ENCODE data around the gene INAVA.
"Not testable (repeated sequence)": the region's sequence is repeated elsewhere in the genome, so short reads cannot be mapped to it uniquely, and the experiment has no call there.

The INAVA gene

GRCh38 chr1:200917291-200917817 lies 22.7 kb downstream of the INAVA start:
- H3K9ac ChIP-seq (ENCODE audit: low read length): no peak overlapping the region

DNA sequence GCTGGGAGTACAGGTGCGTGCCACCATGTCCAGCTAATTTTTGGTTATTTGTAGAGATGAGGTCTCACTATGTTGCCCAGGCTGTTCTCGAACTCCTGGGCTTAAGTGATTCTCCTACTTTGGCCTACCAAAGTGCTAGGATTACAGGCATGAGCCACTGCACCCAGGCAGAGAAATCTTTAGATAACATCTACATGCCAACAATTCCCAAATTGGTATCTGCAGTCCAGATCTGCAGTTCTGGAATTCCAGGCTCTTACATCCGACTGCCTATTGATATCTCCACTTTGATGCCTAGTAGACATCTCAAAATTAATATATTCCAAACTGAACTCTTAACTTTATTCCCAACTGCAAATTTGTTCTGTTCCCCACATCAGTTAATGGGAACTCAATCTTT lies 23.3 kb downstream of the INAVA start:
- Histone ChIP-seq H3K4me1 (ENCODE audit: control insufficient read depth, insufficient read depth, low read length) (no peaks in the 10 kb centered on the region), H3K27ac (ENCODE audit: low read depth, low read length) (no peak overlapping the region), H3K9ac (ENCODE audit: low read length) (no peak overlapping the region), H3K36me3 (ENCODE audit: control insufficient read depth, insufficient read depth, low read length) (no peaks in the 10 kb centered on the region), H3K4me3 (ENCODE audit: low read length) (no peak overlapping the region), H3K27me3 (ENCODE audit: control insufficient read depth, insufficient read depth, low read length) (no peaks in the 10 kb centered on the region)

More at GRCh38 chr1:200917291-200917817, 22.7 kb downstream of the INAVA start:
- Histone ChIP-seq H3K4me3 (ENCODE audit: low read length) (no peak overlapping the region), H3K4me1 (ENCODE audit: control insufficient read depth, insufficient read depth, low read length) (no peaks in the 10 kb centered on the region), H3K27me3 (ENCODE audit: control insufficient read depth, insufficient read depth, low read length) (no peaks in the 10 kb centered on the region), H3K27ac (ENCODE audit: low read depth, low read length) (no peak overlapping the region), H3K36me3 (ENCODE audit: control insufficient read depth, insufficient read depth, low read length) (no peaks in the 10 kb centered on the region)

DNA sequence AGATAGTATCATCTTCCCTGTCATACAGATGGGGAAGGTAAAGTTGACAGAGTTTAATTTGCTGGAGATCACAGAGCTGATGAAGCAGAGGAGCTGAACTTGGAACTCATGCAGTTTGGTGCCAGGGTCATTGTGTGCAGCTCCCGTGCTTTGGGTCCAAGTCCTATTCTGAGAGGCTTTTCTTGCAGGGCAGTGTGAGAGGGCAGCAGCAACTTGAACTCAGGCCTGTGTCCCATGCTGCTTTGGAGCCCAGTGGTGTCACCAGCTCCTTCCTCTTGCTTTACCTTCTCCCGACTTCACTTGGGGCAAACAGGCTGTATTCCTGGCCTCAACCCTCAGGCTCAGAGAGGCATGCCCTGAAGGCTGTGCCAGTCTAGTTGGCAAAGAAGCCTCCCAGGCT lies 24.7 kb downstream of the INAVA start:
- H3K4me1 ChIP-seq (ENCODE audit: control insufficient read depth, insufficient read depth, low read length): no peaks in the 10 kb centered on the region
- no peaks in the 10 kb centered on the region for H3K27me3 ChIP-seq (ENCODE audit: control insufficient read depth, insufficient read depth, low read length)
- H3K4me3 ChIP-seq (ENCODE audit: low read length): no peak overlapping the region
- no peak overlapping the region for H3K9ac ChIP-seq (ENCODE audit: low read length)
- no peak overlapping the region for H3K27ac ChIP-seq (ENCODE audit: low read depth, low read length)
- H3K36me3 ChIP-seq (ENCODE audit: control insufficient read depth, insufficient read depth, low read length): no peaks in the 10 kb centered on the region

DNA sequence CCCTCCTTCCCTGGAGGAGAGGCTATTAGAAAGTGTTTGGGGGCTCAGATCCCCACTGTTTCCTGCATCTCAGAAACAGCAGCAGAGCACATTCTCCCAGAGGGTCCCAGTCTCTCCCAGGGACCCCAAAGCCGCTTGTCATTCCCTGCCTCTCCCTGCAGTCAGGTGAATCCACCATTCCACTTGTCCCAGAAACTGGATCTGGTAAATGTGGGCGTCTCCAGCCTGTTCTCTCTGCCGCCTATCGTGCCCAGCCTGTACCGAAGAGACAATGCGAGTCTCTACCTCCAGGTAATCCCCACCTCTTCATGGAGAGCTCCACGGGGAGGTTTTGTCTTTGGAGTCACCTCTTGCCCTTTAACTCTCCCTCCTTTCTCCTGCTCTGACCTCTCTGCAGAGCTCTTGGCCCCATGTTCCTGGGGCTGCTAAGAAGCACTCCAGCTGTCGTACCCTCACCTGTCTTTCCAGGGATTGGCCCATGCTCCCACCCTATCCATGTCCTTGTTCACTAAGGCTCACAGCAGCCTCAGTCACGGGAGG lies 26.9 kb downstream of the INAVA start:
- H3K4me1 ChIP-seq (ENCODE audit: control insufficient read depth, insufficient read depth, low read length): no peaks in the 10 kb centered on the region
- no peak overlapping the region for H3K4me3 ChIP-seq (ENCODE audit: low read length)
- H3K9ac ChIP-seq (ENCODE audit: low read length): no peak overlapping the region
- no peaks in the 10 kb centered on the region for H3K36me3 ChIP-seq (ENCODE audit: control insufficient read depth, insufficient read depth, low read length)
- H3K27ac ChIP-seq (ENCODE audit: low read depth, low read length): no peak overlapping the region
- H3K27me3 ChIP-seq (ENCODE audit: control insufficient read depth, insufficient read depth, low read length): no peaks in the 10 kb centered on the region

- H3K36me3 ChIP-seq (ENCODE audit: control insufficient read depth, insufficient read depth, low read length): no peaks in the 10 kb centered on the region
- H3K4me1 ChIP-seq (ENCODE audit: control insufficient read depth, insufficient read depth, low read length): no peaks in the 10 kb centered on the region
- no peak overlapping the region for H3K9ac ChIP-seq (ENCODE audit: low read length)
- H3K4me3 ChIP-seq (ENCODE audit: low read length): no peak overlapping the region
- no peak overlapping the region for H3K27ac ChIP-seq (ENCODE audit: low read depth, low read length)
- no peaks in the 10 kb centered on the region for H3K27me3 ChIP-seq (ENCODE audit: control insufficient read depth, insufficient read depth, low read length)
Observed at GRCh38 chr1:200922406-200922805, 27.7 kb downstream of the INAVA start.

GRCh38 chr1:200923601-200924000 lies 28.9 kb downstream of the INAVA start:
- no peak overlapping the region for H3K9ac ChIP-seq (ENCODE audit: low read length)
- H3K4me1 ChIP-seq (ENCODE audit: control insufficient read depth, insufficient read depth, low read length): no peaks in the 10 kb centered on the region
- H3K27me3 ChIP-seq (ENCODE audit: control insufficient read depth, insufficient read depth, low read length): no peaks in the 10 kb centered on the region
- no peaks in the 10 kb centered on the region for H3K36me3 ChIP-seq (ENCODE audit: control insufficient read depth, insufficient read depth, low read length)
- no peak overlapping the region for H3K27ac ChIP-seq (ENCODE audit: low read depth, low read length)
- H3K4me3 ChIP-seq (ENCODE audit: low read length): no peak overlapping the region

GRCh38 chr1:200925831-200926230 lies 31.1 kb downstream of the INAVA start:
- H3K27me3 ChIP-seq (ENCODE audit: control insufficient read depth, insufficient read depth, low read length): no peaks in the 10 kb centered on the region
- H3K4me1 ChIP-seq (ENCODE audit: control insufficient read depth, insufficient read depth, low read length): no peaks in the 10 kb centered on the region
- H3K9ac ChIP-seq (ENCODE audit: low read length): no peak overlapping the region
- H3K27ac ChIP-seq (ENCODE audit: low read depth, low read length): no peak overlapping the region
- no peak overlapping the region for H3K4me3 ChIP-seq (ENCODE audit: low read length)
- H3K36me3 ChIP-seq (ENCODE audit: control insufficient read depth, insufficient read depth, low read length): no peaks in the 10 kb centered on the region

GRCh38 chr1:200929530-200930278 lies 35.0 kb downstream of the INAVA start:
- no peak overlapping the region for H3K9ac ChIP-seq (ENCODE audit: low read length)
- H3K4me1 ChIP-seq (ENCODE audit: control insufficient read depth, insufficient read depth, low read length): no peaks in the 10 kb centered on the region
- no peak overlapping the region for H3K27ac ChIP-seq (ENCODE audit: low read depth, low read length)
- H3K4me3 ChIP-seq (ENCODE audit: low read length): no peak overlapping the region
- H3K27me3 ChIP-seq (ENCODE audit: control insufficient read depth, insufficient read depth, low read length): no peaks in the 10 kb centered on the region
- H3K36me3 ChIP-seq (ENCODE audit: control insufficient read depth, insufficient read depth, low read length): no peaks in the 10 kb centered on the region

GRCh38 chr1:200930285-200930684 lies 35.6 kb downstream of the INAVA start:
- not testable (repeated sequence) for H3K36me3 ChIP-seq (ENCODE audit: control insufficient read depth, insufficient read depth, low read length); H3K4me3 ChIP-seq (ENCODE audit: low read length); H3K27ac ChIP-seq (ENCODE audit: low read depth, low read length); H3K27me3 ChIP-seq (ENCODE audit: control insufficient read depth, insufficient read depth, low read length); H3K9ac ChIP-seq (ENCODE audit: low read length); H3K4me1 ChIP-seq (ENCODE audit: control insufficient read depth, insufficient read depth, low read length)

- Histone ChIP-seq H3K27ac (ENCODE audit: low read depth, low read length) (no peak overlapping the region), H3K27me3 (ENCODE audit: control insufficient read depth, insufficient read depth, low read length) (no peaks in the 10 kb centered on the region), H3K9ac (ENCODE audit: low read length) (no peak overlapping the region), H3K36me3 (ENCODE audit: control insufficient read depth, insufficient read depth, low read length) (no peaks in the 10 kb centered on the region), H3K4me3 (ENCODE audit: low read length) (no peak overlapping the region), H3K4me1 (ENCODE audit: control insufficient read depth, insufficient read depth, low read length) (no peaks in the 10 kb centered on the region)
Observed at GRCh38 chr1:200931776-200932175, 37.1 kb downstream of the INAVA start.

DNA sequence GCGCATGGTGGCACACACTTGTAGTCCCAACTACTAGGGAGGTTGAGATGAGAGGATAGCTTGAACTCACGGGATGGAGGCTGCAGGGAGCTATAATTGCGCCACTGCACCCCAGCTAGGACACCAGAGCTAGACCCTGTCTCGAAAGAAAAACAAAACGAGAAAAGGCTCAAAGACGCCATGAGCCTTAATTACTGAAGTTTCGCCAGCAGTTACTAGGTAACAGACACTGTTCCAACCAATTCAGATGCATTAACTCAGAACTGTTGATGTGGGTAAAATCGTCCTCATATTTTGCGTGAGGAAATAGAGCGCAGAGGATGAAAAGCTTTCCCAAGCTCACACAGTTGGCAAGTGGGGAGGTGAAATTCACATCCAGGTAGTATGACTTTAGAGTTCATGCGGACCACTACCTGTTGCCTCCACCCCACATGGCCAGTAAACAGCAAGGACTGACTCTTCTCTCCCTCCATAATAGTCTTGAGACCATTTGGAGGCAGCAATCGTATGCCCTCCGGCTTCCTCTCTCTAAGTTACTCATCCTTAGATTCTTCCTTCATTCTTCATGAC lies 40.1 kb downstream of the INAVA start:
- no peaks in the 10 kb centered on the region for H3K36me3 ChIP-seq (ENCODE audit: control insufficient read depth, insufficient read depth, low read length)
- no peak overlapping the region for H3K4me3 ChIP-seq (ENCODE audit: low read length)
- H3K27me3 ChIP-seq (ENCODE audit: control insufficient read depth, insufficient read depth, low read length): no peaks in the 10 kb centered on the region
- no peak overlapping the region for H3K27ac ChIP-seq (ENCODE audit: low read depth, low read length)
- no peak overlapping the region for H3K9ac ChIP-seq (ENCODE audit: low read length)
- H3K4me1 ChIP-seq (ENCODE audit: control insufficient read depth, insufficient read depth, low read length): no peaks in the 10 kb centered on the region

- not testable (repeated sequence) for H3K4me1 ChIP-seq (ENCODE audit: control insufficient read depth, insufficient read depth, low read length); H3K27me3 ChIP-seq (ENCODE audit: control insufficient read depth, insufficient read depth, low read length); H3K27ac ChIP-seq (ENCODE audit: low read depth, low read length); H3K4me3 ChIP-seq (ENCODE audit: low read length); H3K36me3 ChIP-seq (ENCODE audit: control insufficient read depth, insufficient read depth, low read length); H3K9ac ChIP-seq (ENCODE audit: low read length)
Observed at GRCh38 chr1:200935286-200935962, 40.7 kb downstream of the INAVA start.

All from rectal smooth muscle tissue (tissue), 1 donor.